TTC549 (cell line): Measurements from ENCODE around the gene KAZALD1.

ENCODE experiments used
- FAIRE-seq: peaks from 2 replicates; lab custom pipeline; 2012; peaks lifted over from hg19 to GRCh38; lab: Jason Lieb, UNC

The KAZALD1 gene

GRCh38 chr10:101047961-101048892 lies 13.6 kb upstream of the KAZALD1 start:
- FAIRE-seq: no peak

- no peak for FAIRE-seq
Observed at GRCh38 chr10:101050208-101051069, 11.3 kb upstream of the KAZALD1 start.

GRCh38 chr10:101052285-101052684 lies 9.5 kb upstream of the KAZALD1 start:
- FAIRE-seq: no peak

GRCh38 chr10:101053516-101053915 lies 8.3 kb upstream of the KAZALD1 start:
- no peak for FAIRE-seq

- no peak for FAIRE-seq
Observed at GRCh38 chr10:101054351-101054750, 7.4 kb upstream of the KAZALD1 start.

GRCh38 chr10:101054876-101055275 lies 6.9 kb upstream of the KAZALD1 start:
- FAIRE-seq: no peak

- FAIRE-seq: no peak
Observed at GRCh38 chr10:101055411-101055810, 6.4 kb upstream of the KAZALD1 start.

- FAIRE-seq: no peak
Observed at GRCh38 chr10:101056365-101057151, 5.2 kb upstream of the KAZALD1 start.

GRCh38 chr10:101060036-101060950 lies 1.5 kb upstream of the KAZALD1 start:
- FAIRE-seq: no peak

- no peak for FAIRE-seq
Observed at GRCh38 chr10:101060951-101061623, 702 bp upstream of the KAZALD1 start.

GRCh38 chr10:101062232-101063049 lies 652 bp downstream of the KAZALD1 start:
- no peak for FAIRE-seq

- FAIRE-seq: no peak
Observed at GRCh38 chr10:101063050-101063525, 1.3 kb downstream of the KAZALD1 start.

GRCh38 chr10:101063548-101064414 lies 2.0 kb downstream of the KAZALD1 start:
- FAIRE-seq: no peak

- FAIRE-seq: no peak
Observed at GRCh38 chr10:101064415-101065030, 2.7 kb downstream of the KAZALD1 start.

- FAIRE-seq: no peak
Observed at GRCh38 chr10:101065481-101066145, 3.8 kb downstream of the KAZALD1 start.

- FAIRE-seq: no peak
Observed at GRCh38 chr10:101066146-101066895, 4.5 kb downstream of the KAZALD1 start.

GRCh38 chr10:101066896-101067355 lies 5.1 kb downstream of the KAZALD1 start:
- FAIRE-seq: no peak
